ENCODE results near the gene SARS1. TPM values are rescaled to one million over a fixed set of nuclear protein-coding genes. Genes with fewer than 3 reads are reported as not detected.

SARS1 gene
- total RNA-seq, 1 donor from 2014 or later: 188 TPM

DNA sequence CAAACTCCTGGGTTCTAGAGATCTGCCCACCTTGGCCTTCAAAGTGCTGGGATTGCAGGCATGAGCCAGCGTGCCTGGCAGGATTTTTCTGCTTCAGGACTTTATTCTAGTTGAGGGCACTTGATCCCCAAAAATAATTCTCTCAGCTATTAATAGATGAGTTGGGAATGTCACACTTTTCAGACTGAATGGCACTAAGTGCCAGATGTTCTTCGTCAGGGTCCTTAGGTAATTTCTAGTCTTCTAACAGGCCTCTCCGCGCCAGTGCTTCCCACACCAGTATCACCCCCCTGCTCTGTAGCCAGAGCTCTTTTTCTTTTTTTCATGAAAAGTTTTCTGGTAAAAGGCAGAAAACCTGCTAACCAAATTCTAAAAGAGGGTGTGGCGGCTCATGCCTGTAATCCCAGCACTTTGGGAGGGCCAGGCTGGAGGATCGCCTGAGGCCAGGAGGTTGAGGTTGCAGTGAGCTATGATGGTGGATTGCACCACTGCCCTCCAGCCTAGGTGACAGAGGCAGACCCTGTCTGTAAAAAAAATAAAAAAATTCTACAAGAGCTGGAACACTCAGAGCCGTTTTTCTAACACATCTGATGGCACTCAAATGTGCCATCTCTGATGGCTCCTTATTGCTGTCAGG, 6.1 kb upstream of the SARS1 start:
- no peak overlapping the region for H3K4me3 Mint-ChIP-seq
- H3K4me1 Mint-ChIP-seq: no peaks in the 10 kb centered on the region
- no peak overlapping the region for H3K27ac Mint-ChIP-seq
- TF ChIP-seq, protein P1, sequence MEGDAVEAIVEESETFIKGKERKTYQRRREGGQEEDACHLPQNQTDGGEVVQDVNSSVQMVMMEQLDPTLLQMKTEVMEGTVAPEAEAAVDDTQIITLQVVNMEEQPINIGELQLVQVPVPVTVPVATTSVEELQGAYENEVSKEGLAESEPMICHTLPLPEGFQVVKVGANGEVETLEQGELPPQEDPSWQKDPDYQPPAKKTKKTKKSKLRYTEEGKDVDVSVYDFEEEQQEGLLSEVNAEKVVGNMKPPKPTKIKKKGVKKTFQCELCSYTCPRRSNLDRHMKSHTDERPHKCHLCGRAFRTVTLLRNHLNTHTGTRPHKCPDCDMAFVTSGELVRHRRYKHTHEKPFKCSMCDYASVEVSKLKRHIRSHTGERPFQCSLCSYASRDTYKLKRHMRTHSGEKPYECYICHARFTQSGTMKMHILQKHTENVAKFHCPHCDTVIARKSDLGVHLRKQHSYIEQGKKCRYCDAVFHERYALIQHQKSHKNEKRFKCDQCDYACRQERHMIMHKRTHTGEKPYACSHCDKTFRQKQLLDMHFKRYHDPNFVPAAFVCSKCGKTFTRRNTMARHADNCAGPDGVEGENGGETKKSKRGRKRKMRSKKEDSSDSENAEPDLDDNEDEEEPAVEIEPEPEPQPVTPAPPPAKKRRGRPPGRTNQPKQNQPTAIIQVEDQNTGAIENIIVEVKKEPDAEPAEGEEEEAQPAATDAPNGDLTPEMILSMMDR (IDR thresholded peaks at IDR 0.05): no peak
- ChIA-PET CTCF (no interaction called here), POLR2A (interaction anchor here (0.6 kb wide), 1 partner anchor 106 kb away, joined by 3 read pairs; no protein-coding TSS in a partner anchor)
- ATAC-seq (ENCODE audit: low read depth) (no peak), DNase-seq (no peak)
- peaks cover 2% of the 10 kb centered on the region for H3K27me3 Mint-ChIP-seq
- no peaks in the 10 kb centered on the region for H3K9me3 Mint-ChIP-seq
- intact Hi-C loops (cut with micrococcal nuclease): no loop called here
- H3K36me3 Mint-ChIP-seq (ENCODE audit: low read depth): no peaks in the 10 kb centered on the region

DNA sequence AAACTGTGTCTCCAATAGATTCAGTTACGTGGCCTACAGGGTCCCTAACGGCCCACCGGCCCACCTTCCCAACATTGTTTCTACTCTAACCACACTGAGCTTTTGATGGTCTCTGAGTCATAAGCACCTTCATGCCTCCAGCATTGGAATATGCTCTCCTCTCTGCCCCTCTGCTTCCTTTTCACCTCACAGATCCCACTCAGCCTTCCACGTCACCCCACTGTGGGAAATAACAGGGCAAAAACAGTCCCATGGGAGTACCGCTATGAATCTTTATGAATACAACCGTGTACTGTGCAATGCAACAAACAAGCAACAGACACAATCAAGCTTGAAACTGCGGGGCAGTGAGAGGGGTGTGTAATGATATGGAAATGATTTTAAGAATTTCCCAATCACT, 5.3 kb upstream of the SARS1 start:
- DNase-seq (no peak), ATAC-seq (ENCODE audit: low read depth) (no peak)
- no peak overlapping the region for H3K4me3 Mint-ChIP-seq
- H3K27me3 Mint-ChIP-seq: peaks cover 2% of the 10 kb centered on the region
- H3K27ac Mint-ChIP-seq: no peak overlapping the region
- H3K9me3 Mint-ChIP-seq: no peaks in the 10 kb centered on the region
- ChIA-PET POLR2A (interaction anchor here (0.6 kb wide), 1 partner anchor 105 kb away, joined by 3 read pairs; no protein-coding TSS in a partner anchor), CTCF (no interaction called here)
- H3K4me1 Mint-ChIP-seq: peaks cover 2% of the 10 kb centered on the region
- TF ChIP-seq, protein P1 (IDR thresholded peaks at IDR 0.05): no peak
- intact Hi-C loops (cut with micrococcal nuclease): no loop called here
- no peaks in the 10 kb centered on the region for H3K36me3 Mint-ChIP-seq (ENCODE audit: low read depth)

DNA sequence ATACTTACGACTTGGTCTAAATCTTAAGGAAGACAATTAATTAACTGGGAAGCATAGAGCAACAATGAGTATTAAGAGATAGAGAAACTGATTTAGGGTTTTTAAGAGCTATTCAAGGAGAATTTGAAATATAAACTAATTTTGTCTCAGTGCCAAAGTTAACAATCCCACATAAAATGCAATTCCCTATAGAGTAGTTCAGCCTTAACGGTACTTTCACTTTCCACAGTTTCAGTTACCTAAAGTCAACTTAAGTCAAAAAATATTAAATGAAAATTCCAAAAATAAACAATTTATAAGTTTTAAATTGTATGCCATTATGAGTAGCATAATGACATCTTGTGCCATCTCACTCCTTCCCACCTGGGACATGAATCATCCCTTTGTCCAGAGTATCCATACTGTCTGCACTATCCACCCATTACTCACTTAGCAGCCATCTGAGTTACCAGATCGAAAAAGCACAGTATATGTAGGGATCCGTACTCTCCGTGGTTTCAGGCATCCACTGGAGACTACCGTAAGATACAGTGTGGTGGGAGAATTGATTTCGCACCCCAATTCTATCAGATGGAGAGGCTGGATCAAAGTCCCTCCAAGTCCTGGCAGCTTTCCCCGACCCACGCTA, 4.8 kb upstream of the SARS1 start:
- no peaks in the 10 kb centered on the region for H3K9me3 Mint-ChIP-seq
- no peak overlapping the region for H3K27ac Mint-ChIP-seq
- peaks cover 2% of the 10 kb centered on the region for H3K4me1 Mint-ChIP-seq
- ChIA-PET CTCF (no interaction called here), POLR2A (no interaction called here)
- peaks cover 3% of the 10 kb centered on the region for H3K36me3 Mint-ChIP-seq (ENCODE audit: low read depth)
- DNase-seq (no peak), ATAC-seq (ENCODE audit: low read depth) (no peak)
- TF ChIP-seq, protein P1 (IDR thresholded peaks at IDR 0.05): no peak
- H3K27me3 Mint-ChIP-seq: peaks cover 2% of the 10 kb centered on the region
- intact Hi-C loops (cut with micrococcal nuclease): no loop called here
- no peak overlapping the region for H3K4me3 Mint-ChIP-seq

DNA sequence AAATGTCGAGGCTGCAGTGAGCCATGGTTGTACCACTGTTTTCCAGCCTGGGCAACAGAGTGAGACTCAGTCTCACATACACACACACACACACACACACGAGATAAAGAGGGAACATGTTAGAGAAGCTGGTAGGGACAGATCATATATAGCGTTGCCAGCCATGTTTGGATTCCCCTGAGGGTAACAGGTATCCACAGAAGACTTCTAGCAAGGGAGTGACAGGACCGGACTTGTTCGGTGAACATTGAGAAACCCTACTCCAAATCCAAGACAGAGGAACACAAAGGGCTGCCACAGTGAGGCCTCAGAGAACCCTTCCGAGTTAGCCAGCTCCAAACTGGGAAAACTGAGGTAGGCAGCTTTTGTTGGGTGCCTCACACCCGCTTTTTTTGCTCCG, 3.7 kb upstream of the SARS1 start:
- DNase-seq (no peak), ATAC-seq (ENCODE audit: low read depth) (no peak)
- intact Hi-C loops (cut with micrococcal nuclease): loop anchor here (5.0 kb wide), 1 partner anchor 98 kb away; the partner anchor contains the start of gene ELAPOR1
- TF ChIP-seq, protein P1 (IDR thresholded peaks at IDR 0.05): no peak
- H3K27ac Mint-ChIP-seq: no peak overlapping the region
- H3K4me1 Mint-ChIP-seq: peaks cover 12% of the 10 kb centered on the region
- H3K36me3 Mint-ChIP-seq (ENCODE audit: low read depth): peaks cover 14% of the 10 kb centered on the region
- ChIA-PET CTCF (interaction anchor here (0.6 kb wide), 1 partner anchor 15 kb away, joined by 3 read pairs; no protein-coding TSS in a partner anchor), POLR2A (no interaction called here)
- H3K9me3 Mint-ChIP-seq: no peaks in the 10 kb centered on the region
- no peak overlapping the region for H3K4me3 Mint-ChIP-seq
- H3K27me3 Mint-ChIP-seq: peaks cover 2% of the 10 kb centered on the region

DNA sequence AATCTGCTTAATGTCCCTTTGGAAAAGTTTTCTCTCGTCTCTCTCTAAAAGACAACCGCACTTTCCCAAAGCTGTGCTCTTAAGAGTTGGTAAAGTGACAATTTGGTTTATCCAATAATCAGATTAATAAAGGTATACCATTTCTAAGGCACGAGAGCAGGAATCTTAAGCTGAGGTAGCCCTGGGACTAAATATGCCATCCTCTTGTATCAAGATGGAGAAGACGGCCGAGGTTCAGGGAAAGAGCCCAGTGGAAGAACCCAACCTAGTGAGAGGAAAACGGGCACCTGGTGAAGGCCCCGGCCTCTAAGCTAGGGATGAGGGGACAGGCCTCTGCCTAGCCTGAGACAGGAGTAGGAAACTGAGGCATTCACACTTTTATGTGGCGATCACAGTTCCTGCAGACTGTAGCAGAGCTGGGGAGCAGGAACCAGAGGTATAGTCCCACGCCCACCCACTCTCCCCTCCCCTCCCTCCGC, 334 bp upstream of the SARS1 start:
- peaks cover 32% of the 10 kb centered on the region for H3K36me3 Mint-ChIP-seq (ENCODE audit: low read depth)
- peak overlapping the region; percentile 98 for H3K27ac Mint-ChIP-seq
- no peaks in the 10 kb centered on the region for H3K9me3 Mint-ChIP-seq
- peak overlapping the region; percentile 100 for H3K4me3 Mint-ChIP-seq
- intact Hi-C loops (cut with micrococcal nuclease): loop anchor here (1.0 to 5.0 kb wide), 6 partner anchors 20 to 467 kb away; partner anchors contain the start of genes CLCC1, ELAPOR1, STXBP3 and WDR47
- CTCF ChIA-PET: interaction anchor here (0.8 kb wide), 1 partner anchor 123 kb away, joined by 3 read pairs; the partner anchor contains the start of gene TMEM167B
- H3K27me3 Mint-ChIP-seq: no peaks in the 10 kb centered on the region
- TF ChIP-seq, protein P1 (IDR thresholded peaks at IDR 0.05): no peak
- DNase-seq: no peak
- POLR2A ChIA-PET: interaction anchor here (0.5 to 3.9 kb wide), 14 partner anchors 10 to 1309 kb away, joined by 3 to 58 read pairs (median 7); partner anchors contain the start of genes ATXN7L2, CLCC1, PRPF38B and PSMA5
- no peak for ATAC-seq (ENCODE audit: low read depth)
- H3K4me1 Mint-ChIP-seq: peaks cover 36% of the 10 kb centered on the region
